Measurements from ENCODE around the gene ZNF214. TPM values are rescaled to one million over a fixed set of nuclear protein-coding genes. Genes with fewer than 3 reads are reported as not detected.
"Not testable (repeated sequence)": the region's sequence is repeated elsewhere in the genome, so short reads cannot be mapped to it uniquely, and the experiment has no call there.

The ZNF214 gene
- total RNA-seq, 1 donor from 2014 or later = not detected

- H3K36me3 Mint-ChIP-seq (ENCODE audit: low read depth) = no peaks in the 10 kb centered on the region
- CTCF ChIA-PET = no interaction called here
Measured at GRCh38 chr11:6991227-6991626, 28.9 kb downstream of the ZNF214 start.

GRCh38 chr11:6988506-6988905 is 31.6 kb downstream of the ZNF214 start:
- intact Hi-C loops (cut with micrococcal nuclease) = no loop called here
- ChIA-PET CTCF (no interaction called here), POLR2A (no interaction called here)
- Mint-ChIP-seq H3K27ac (no peak overlapping the region), H3K27me3 (no peaks in the 10 kb centered on the region), H3K4me3 (no peak overlapping the region), H3K36me3 (ENCODE audit: low read depth) (no peaks in the 10 kb centered on the region), H3K9me3 (peaks cover 9% of the 10 kb centered on the region), H3K4me1 (no peaks in the 10 kb centered on the region)
- no peak for DNase-seq
- TF ChIP-seq CTCF (IDR thresholded peaks at IDR 0.05) = no peak
- no peak for ATAC-seq (ENCODE audit: low read depth)

More at GRCh38 chr11:6991227-6991626, 28.9 kb downstream of the ZNF214 start:
- intact Hi-C loops (cut with micrococcal nuclease) = no loop called here
- Mint-ChIP-seq H3K27ac (no peak overlapping the region), H3K27me3 (no peaks in the 10 kb centered on the region), H3K4me3 (no peak overlapping the region), H3K4me1 (no peaks in the 10 kb centered on the region), H3K9me3 (peaks cover 4% of the 10 kb centered on the region)
- TF ChIP-seq CTCF (IDR thresholded peaks at IDR 0.05) = no peak
- POLR2A ChIA-PET = no interaction called here
- ATAC-seq (ENCODE audit: low read depth) (no peak), DNase-seq (no peak)

GRCh38 chr11:6986487-6986886 is 33.7 kb downstream of the ZNF214 start:
- Mint-ChIP-seq H3K4me1 (no peaks in the 10 kb centered on the region), H3K36me3 (ENCODE audit: low read depth) (no peaks in the 10 kb centered on the region), H3K9me3 (peaks cover 9% of the 10 kb centered on the region), H3K27ac (no peak overlapping the region), H3K4me3 (no peak overlapping the region), H3K27me3 (no peaks in the 10 kb centered on the region)
- ChIA-PET CTCF (no interaction called here), POLR2A (no interaction called here)
- no peak for TF ChIP-seq CTCF (IDR thresholded peaks at IDR 0.05)
- ATAC-seq (ENCODE audit: low read depth) (no peak), DNase-seq (no peak)
- intact Hi-C loops (cut with micrococcal nuclease) = no loop called here

GRCh38 chr11:6979365-6979764 is 40.8 kb downstream of the ZNF214 start:
- DNase-seq (no peak), ATAC-seq (ENCODE audit: low read depth) (no peak)
- Mint-ChIP-seq H3K9me3 (no peaks in the 10 kb centered on the region), H3K4me3 (no peak overlapping the region), H3K27ac (no peak overlapping the region), H3K4me1 (no peaks in the 10 kb centered on the region), H3K36me3 (ENCODE audit: low read depth) (no peaks in the 10 kb centered on the region), H3K27me3 (no peaks in the 10 kb centered on the region)
- POLR2A ChIA-PET = no interaction called here
- no peak for TF ChIP-seq CTCF (IDR thresholded peaks at IDR 0.05)
- intact Hi-C loops (cut with micrococcal nuclease) = no loop called here
- CTCF ChIA-PET = no interaction called here

- H3K4me1 Mint-ChIP-seq; H3K4me3 Mint-ChIP-seq; H3K36me3 Mint-ChIP-seq (ENCODE audit: low read depth); H3K27ac Mint-ChIP-seq; H3K27me3 Mint-ChIP-seq; CTCF ChIA-PET; POLR2A ChIA-PET; ATAC-seq (ENCODE audit: low read depth); H3K9me3 Mint-ChIP-seq; intact Hi-C loops (cut with micrococcal nuclease); DNase-seq: not testable (repeated sequence)
Measured at GRCh38 chr11:6969854-6970253, 50.3 kb downstream of the ZNF214 start.

GRCh38 chr11:6968816-6969215 is 51.3 kb downstream of the ZNF214 start:
- Mint-ChIP-seq H3K9me3 (no peaks in the 10 kb centered on the region), H3K27ac (no peak overlapping the region), H3K27me3 (no peaks in the 10 kb centered on the region), H3K4me3 (no peak overlapping the region), H3K4me1 (no peaks in the 10 kb centered on the region), H3K36me3 (ENCODE audit: low read depth) (no peaks in the 10 kb centered on the region)
- DNase-seq = no peak
- intact Hi-C loops (cut with micrococcal nuclease) = no loop called here
- no peak for ATAC-seq (ENCODE audit: low read depth)
- no peak for TF ChIP-seq CTCF (IDR thresholded peaks at IDR 0.05)
- ChIA-PET POLR2A (no interaction called here), CTCF (no interaction called here)
